Psoas muscle (tissue), 8 donors: ENCODE measurements around the gene PALLD. TPM values are rescaled to one million over a fixed set of nuclear protein-coding genes. Genes with fewer than 3 reads are reported as not detected.
"Not testable (repeated sequence)": the region's sequence is repeated elsewhere in the genome, so short reads cannot be mapped to it uniquely, and the experiment has no call there.

Experiments used
- ATAC-seq, 4 donors: fragments of 200-7000 bp; cut with Tn5 transposase; one replicate each; pipeline ENCODE4 v1.9.1; 2020; ENCODE audit warnings: moderate library complexity in 3 of 4, mild to moderate bottlenecking in 2 of 4
- DNase-seq, 2 donors: peaks; one replicate each; pipeline ENCODE4 v3.0.0-alpha.2; 2020
- H3K27ac ChIP-seq: fragments of 200-600 bp; one replicate; pipeline ENCODE4 v1.8.0; 2022
- H3K27me3 ChIP-seq, 3 donors: fragments of 200-600 bp in 1 of 3; one replicate each; pipeline versions ENCODE4 v1.6.1 to v1.8.0; 2013 to 2022; ENCODE audit warnings: low read length in 2 of 3, mild to moderate bottlenecking in 2 of 3, moderate library complexity in 1 of 3; ENCODE audit not compliant: insufficient read depth in 3 of 3
- H3K36me3 ChIP-seq, 2 donors: fragments of 200-600 bp in 1 of 2; one replicate each; pipeline versions ENCODE4 v1.6.1 to v1.8.0; 2013 to 2022; ENCODE audit warnings: low read depth in 1 of 2, mild to moderate bottlenecking in 1 of 2, moderate library complexity in 1 of 2; ENCODE audit not compliant: insufficient read depth in 1 of 2
- H3K4me1 ChIP-seq: fragments of 200-600 bp; one replicate; pipeline ENCODE4 v1.8.0; 2022
- H3K4me3 ChIP-seq: fragments of 200-600 bp; one replicate; pipeline ENCODE4 v1.8.0; 2022; ENCODE audit warnings: mild to moderate bottlenecking
- H3K9me3 ChIP-seq: fragments of 200-600 bp; one replicate; pipeline ENCODE4 v1.8.0; 2022
- WGBS, 3 donors: extraction: QIAGEN DNeasy Blood & Tissue Kit; methylation state at CpG; one replicate each; pipeline versions ENCODE4 v1.1.6 to v1.1.7; 2013; 5-methylcytosine and 5-hydroxymethylcytosine counted together
- intact Hi-C, 2 donors: fragments of 100-400 bp; cut with DNase I; formaldehyde crosslinking; loops; one replicate each; pipeline versions ENCODE4 v1.11.0 to v1.14.2; 2022
- polyA plus RNA-seq, 3 donors: library from polyadenylated mRNA; stranded (reverse); fragments of 200-250 nt; gene quantifications; one replicate each; pipeline ENCODE4 v1.2.3, GENCODE V29; 2013
- total RNA-seq, 4 donors: library from RNA; stranded (reverse); fragmentation: NEBNext Ultra II Directional in 2 of 4; extraction: Animal tissue kit (Norgen Biotek cat#: 25700) in 2 of 4; gene quantifications; one replicate each; pipeline versions ENCODE4 v1.2.1 to v1.2.4, GENCODE V29; 2021 to 2023
- TF ChIP-seq, protein P1 (sequence below): fragments of 200-600 bp; IDR thresholded peaks from one replicate; pipeline ENCODE4 v1.8.0; 2022; ENCODE audit warnings: antibody characterized with exemption
- donor health status: healthy with polysubstance abuse.
- donor health status: DM: no; HTN: no; CAD: no; lungs with moderate emphysema.
- donor health status: Bipolar disorder and iron deficiency.
- donor health status: healthy.
- donor health status: DM: yes; HTN: yes; CAD: no.
- donor health status: DM: no; HTN: no; CAD: no.
- donor health status: DM: no; HTN: no; CAD: no.
- donor health status: DM: yes; HTN: yes; CAD: no.

Gene PALLD
- total and polyA plus RNA-seq, 7 donors, result 19.2 to 245 (median 168) TPM

DNA sequence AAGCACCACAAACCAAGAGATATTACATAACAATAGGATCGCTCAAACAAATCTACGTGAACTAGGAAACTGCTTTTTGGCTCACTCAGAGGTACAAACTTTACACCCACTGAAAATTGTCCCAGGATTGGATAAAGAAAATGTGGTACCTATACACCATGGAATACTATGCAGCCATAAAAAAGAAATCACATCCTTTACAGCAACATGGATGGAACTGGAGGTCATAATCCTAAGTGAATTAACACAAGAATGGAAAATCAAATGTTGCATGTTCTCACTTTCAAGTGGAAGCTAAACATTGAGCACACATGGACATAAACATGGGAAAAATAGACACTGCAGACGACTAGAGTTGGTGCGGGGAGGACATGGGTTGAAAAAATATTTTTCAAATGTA, 305.4 kb downstream of the PALLD start:
- Histone ChIP-seq H3K27ac (no peak overlapping the region), H3K27me3 (no peaks in the 10 kb centered on the region), H3K4me1 (peaks cover 6% of the 10 kb centered on the region), H3K9me3 (no peaks in the 10 kb centered on the region), H3K4me3 (no peak overlapping the region), H3K36me3 (no peaks in the 10 kb centered on the region)
- WGBS, 3 donors, result 98 to 99% (median 98%) methylated on average over 4 of the region's 4 CpGs
- intact Hi-C loops, result no loop called here
- no peak for ATAC-seq
- no peak for DNase-seq
- TF ChIP-seq, protein P1, sequence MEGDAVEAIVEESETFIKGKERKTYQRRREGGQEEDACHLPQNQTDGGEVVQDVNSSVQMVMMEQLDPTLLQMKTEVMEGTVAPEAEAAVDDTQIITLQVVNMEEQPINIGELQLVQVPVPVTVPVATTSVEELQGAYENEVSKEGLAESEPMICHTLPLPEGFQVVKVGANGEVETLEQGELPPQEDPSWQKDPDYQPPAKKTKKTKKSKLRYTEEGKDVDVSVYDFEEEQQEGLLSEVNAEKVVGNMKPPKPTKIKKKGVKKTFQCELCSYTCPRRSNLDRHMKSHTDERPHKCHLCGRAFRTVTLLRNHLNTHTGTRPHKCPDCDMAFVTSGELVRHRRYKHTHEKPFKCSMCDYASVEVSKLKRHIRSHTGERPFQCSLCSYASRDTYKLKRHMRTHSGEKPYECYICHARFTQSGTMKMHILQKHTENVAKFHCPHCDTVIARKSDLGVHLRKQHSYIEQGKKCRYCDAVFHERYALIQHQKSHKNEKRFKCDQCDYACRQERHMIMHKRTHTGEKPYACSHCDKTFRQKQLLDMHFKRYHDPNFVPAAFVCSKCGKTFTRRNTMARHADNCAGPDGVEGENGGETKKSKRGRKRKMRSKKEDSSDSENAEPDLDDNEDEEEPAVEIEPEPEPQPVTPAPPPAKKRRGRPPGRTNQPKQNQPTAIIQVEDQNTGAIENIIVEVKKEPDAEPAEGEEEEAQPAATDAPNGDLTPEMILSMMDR, result no peak

DNA sequence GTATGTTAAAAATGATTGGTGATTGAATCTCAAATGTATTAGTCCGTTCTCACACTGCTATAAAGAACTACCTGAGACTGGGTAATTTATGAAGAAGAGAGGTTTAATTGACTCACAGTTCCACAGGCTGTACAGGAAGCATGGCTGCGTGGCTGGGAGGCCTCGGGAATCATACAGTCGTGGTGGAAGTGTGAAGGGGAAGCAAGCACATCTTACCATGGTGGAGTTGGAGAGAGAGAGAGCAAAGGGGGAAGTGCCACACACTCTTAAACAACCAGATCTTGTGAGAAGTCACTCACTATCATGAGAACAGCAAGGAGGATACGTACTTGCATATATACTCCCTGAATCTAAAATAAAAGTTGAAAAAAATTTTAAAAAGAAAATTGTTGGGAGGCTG, 306.2 kb downstream of the PALLD start:
- H3K4me1 ChIP-seq, H3K9me3 ChIP-seq, ATAC-seq, H3K27ac ChIP-seq, H3K27me3 ChIP-seq, H3K4me3 ChIP-seq, intact Hi-C loops, H3K36me3 ChIP-seq, DNase-seq: not testable (repeated sequence)
- WGBS, 3 donors, result 90 to 93% (median 92%) methylated on average over 5 of the region's 5 CpGs

DNA sequence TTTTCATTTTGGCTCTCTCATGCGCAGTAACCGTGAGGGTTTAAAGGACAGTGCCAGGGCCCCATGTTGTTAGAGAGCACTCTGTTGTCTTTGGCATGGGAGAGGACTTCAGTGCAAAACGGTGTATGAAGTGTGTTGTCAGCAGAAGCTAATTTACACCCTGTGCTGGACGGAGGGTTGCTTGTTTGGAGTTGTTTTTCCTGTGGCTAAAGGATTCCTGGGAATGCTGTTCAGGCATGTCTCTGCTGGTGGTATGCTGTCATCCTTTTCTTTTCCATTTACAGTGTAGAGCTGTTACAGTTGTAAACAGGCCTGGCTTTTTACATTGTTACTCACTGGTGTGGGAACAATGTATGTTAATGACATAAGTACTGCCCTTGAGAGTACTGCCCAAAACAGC, 306.9 kb downstream of the PALLD start:
- DNase-seq, result no peak
- Histone ChIP-seq H3K27ac (peak overlapping the region; percentile 14), H3K9me3 (no peaks in the 10 kb centered on the region), H3K4me3 (no peak overlapping the region), H3K4me1 (no peaks in the 10 kb centered on the region), H3K27me3 (no peaks in the 10 kb centered on the region), H3K36me3 (no peaks in the 10 kb centered on the region)
- 50 to 55% (median 55%) methylated on average over 4 of the region's 4 CpGs for WGBS, 3 donors
- intact Hi-C loops, result no loop called here
- ATAC-seq, result peak in 2 of 4 donors; percentile 14 to 40
- TF ChIP-seq, protein P1, result no peak

DNA sequence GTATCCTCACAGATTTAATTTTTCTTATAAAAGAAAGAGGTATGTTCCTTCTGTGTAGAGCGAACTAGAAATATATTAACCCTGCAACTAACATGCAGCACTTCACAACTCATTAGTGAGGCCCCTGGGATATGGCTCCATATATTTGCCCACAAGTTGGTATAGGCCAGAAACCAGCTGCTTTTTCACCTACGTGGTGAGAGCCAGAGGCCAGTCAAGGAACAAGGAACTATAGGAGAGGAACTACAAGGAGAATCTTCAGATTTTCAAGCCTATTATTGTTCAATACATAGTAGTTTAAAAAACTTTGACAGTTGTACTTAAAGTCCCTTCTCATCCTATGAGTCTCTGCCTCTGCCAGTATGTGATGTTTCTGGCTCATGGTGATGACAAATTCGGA, 307.3 kb downstream of the PALLD start:
- no peak for ATAC-seq
- DNase-seq, result no peak
- H3K4me3 ChIP-seq, result no peak overlapping the region
- intact Hi-C loops, result no loop called here
- H3K9me3 ChIP-seq, result no peaks in the 10 kb centered on the region
- no peaks in the 10 kb centered on the region for H3K36me3 ChIP-seq
- H3K4me1 ChIP-seq, result no peaks in the 10 kb centered on the region
- TF ChIP-seq, protein P1, result no peak
- no peak overlapping the region for H3K27ac ChIP-seq
- no peaks in the 10 kb centered on the region for H3K27me3 ChIP-seq
- WGBS, 3 donors, result 85 to 93% (median 89%) methylated on average over 3 of the region's 3 CpGs

DNA sequence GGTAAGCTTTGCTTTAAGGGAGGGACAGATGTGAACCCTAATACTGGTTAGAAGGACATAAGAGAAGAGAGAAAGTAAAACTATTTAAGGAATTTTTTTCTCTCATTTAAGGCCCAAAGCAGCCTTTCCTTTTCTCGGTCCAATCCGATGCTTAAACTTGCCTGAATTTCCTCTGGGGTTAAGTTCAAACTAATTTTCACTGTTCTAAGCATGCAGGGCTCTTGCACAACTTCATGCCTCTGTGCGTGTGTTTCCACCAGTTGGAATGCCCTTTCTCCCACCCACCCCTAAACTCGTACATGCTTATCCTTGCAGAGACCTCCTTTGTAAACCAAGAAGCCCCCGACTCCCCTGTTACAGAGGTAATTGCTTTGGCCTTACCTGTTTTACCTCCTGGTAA, 308.5 kb downstream of the PALLD start:
- H3K27ac ChIP-seq, result no peak overlapping the region
- DNase-seq (no peak), ATAC-seq (no peak)
- TF ChIP-seq, protein P1, result no peak
- H3K4me3 ChIP-seq, result no peak overlapping the region
- intact Hi-C loops, result no loop called here
- WGBS, 3 donors, result 82 to 93% (median 85%) methylated on average over 5 of the region's 5 CpGs
- H3K9me3 ChIP-seq, result no peaks in the 10 kb centered on the region
- no peaks in the 10 kb centered on the region for H3K27me3 ChIP-seq
- no peaks in the 10 kb centered on the region for H3K36me3 ChIP-seq
- H3K4me1 ChIP-seq, result no peaks in the 10 kb centered on the region

DNA sequence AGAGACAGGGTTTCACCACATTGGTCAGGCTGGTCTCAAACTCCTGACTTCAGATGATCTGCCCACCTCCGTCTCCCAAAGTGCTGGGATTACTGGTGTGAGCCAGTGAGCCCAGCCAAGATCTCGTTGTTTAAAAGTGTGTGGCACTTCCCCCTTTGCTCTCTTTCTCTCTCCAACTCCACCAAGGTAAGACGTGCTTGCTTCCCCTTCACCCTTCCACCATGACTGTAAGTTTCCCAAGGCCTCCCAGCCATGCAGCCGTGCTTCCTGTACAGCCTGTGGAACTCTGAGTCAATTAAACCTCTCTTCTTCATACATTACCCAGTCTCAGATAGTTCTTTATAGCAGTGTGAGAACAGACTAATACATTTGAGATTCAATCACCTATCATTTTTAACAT, 309.4 kb downstream of the PALLD start:
- H3K27me3 ChIP-seq, intact Hi-C loops, DNase-seq, H3K4me3 ChIP-seq, H3K27ac ChIP-seq, ATAC-seq, H3K9me3 ChIP-seq, H3K36me3 ChIP-seq, H3K4me1 ChIP-seq: not testable (repeated sequence)
- 85 to 87% (median 86%) methylated on average over 4 of the region's 4 CpGs for WGBS, 3 donors
